HUDEP-2 (cell line): Measurements from ENCODE around the gene CLCN6.
A peak's percentile ranks its signal among the peaks of the same experiment; 100 is the strongest.
"Not testable (repeated sequence)": the region's sequence is repeated elsewhere in the genome, so short reads cannot be mapped to it uniquely, and the experiment has no call there.

Experiments
- DNase-seq, 76 experiments: peaks; one replicate each; lab custom pipeline; 2025; ENCODE audit not compliant: unreplicated experiment in 76 of 76; lab: John Stamatoyannopoulos, UW

CLCN6 gene

DNA sequence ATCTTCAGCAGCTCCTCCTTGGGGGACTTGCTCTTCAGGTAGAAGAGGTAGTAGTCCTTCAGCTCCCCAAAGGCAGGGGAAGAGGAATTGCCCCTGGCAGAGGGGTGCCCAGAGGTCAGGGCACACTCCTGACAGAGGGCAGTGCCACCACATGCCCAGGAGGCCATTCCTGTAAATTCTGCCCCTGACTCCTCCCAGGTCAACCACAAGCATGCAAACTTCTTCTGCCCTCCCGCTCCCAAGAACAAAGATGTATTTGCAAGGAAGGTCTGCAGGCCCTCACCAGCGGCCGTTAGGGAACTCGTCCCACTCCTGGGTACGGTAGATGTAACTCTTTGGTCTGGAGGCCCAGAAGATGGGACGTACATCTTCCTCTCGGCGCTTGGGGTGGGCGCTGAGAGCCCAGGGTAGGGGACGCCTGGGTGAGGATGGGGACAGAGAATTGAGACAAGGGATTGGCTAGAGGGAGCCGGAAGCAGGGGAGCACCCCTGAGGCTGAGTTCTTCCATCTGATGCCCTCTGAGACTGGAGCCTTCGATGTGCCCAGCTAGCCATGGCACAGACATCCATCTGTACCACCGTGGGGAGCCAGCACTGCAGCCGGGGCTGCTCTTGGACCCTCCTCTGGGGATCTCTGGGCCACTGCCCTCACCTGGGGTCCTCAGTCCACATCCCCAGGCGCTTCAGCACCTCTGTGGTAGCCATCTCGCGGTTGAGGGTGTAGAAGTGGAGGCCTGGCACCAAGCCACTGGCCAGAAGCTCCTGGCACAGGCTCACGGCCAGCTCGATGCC is 11.3 kb upstream of the CLCN6 start:
- no peak for DNase-seq

DNA sequence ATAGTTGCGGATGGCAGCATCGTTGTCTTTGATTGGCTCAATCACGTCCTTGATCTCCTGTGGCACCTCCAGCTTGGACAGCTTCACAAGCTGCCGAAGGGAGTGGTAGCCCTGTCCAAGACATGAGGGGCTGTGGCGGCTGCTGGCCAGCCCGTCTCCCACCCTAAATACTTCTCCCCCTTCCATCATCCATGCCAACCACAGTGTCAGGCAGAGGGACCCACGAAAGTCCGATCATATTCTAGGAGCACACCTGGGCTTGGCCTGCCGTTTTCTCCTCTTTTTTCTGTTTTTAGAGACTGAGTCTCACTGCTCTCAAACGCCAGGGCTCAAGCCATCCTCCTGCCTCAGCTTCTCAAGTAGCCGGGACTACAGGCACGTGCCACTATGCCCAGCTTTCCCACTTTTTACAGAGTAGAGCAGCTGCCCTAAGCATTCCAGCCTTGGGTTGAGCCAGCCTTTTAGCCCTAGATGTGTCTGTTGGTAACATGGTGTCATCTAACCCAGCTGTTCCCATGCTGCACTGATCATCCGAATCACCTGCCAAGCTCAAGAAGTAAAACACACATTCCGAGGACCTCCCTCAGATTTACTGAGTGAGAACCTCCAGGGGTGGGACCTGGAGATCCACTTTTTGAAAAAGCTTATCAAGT is 10.6 kb upstream of the CLCN6 start:
- DNase-seq = no peak

DNA sequence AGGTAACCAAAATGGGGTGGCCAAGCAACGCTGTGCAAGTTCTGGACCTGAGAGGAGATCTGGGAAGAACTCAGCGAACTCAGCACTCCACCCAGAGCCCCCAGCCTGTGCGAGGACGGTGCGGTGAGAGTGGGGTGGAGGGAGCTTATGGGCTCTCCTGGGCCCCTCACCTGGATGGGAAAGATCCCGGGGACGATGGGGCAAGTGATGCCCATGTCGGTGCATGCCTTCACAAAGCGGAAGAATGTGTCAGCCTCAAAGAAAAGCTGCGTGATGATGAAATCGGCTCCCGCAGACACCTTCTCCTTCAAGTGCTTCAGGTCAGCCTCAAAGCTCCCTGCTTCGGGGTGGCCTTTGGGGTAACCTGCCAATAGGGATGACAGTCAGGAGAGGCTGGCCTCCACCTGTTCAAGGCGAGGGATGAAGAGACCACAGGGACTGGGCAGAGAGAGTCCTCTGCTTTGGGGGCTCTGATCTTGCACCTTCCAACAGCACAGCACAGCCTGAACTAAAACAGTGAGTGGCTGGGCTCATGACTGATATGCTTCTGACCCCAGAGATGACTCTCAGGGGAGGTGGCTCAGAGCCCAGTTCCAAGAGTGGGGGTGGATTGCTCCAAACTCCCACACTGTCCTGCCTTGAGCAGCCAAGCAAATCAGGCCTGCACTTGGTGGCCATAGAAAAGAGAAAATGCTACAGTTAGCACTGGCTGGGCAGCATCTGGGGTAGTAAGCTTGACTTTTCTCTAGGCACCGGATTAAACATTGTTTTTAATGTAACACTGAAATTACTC is 9.8 kb upstream of the CLCN6 start:
- DNase-seq = peak in 72 of 76 experiments; percentile 31 to 88 (median 64)

DNA sequence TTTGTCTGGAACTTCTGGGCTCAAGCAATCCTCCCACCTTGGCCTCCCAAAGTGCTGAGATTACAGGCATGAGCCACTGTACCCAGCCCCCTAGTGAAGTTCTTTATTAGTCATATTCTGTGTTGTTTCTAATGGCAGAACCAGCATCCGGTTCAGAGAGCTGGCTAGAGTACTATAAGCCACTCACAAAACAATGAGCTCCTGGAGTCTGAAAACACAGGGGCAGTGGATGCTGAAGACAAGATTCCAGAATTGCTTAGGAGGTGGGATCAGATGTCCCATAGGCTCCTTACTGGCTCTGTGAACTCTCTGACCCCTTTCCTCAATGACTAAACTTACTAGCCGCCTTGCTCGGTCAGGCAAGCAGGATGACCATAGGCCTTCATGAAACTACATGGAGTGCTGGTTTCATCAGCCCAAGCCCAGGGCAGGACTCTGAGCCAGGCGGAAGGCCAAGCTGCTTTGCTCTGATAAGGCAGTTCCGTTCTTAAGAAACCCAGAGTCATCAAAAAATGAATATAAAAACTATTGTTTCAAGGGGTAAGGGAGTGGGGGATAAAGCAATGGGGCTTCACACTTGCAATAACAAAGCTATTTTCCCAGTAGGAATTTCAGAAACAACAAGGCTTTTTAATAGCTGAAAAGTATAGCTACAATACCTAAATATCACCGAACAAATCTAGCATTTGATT is 8.3 kb upstream of the CLCN6 start:
- peak in 74 of 76 experiments; percentile 36 to 92 (median 83) for DNase-seq

DNA sequence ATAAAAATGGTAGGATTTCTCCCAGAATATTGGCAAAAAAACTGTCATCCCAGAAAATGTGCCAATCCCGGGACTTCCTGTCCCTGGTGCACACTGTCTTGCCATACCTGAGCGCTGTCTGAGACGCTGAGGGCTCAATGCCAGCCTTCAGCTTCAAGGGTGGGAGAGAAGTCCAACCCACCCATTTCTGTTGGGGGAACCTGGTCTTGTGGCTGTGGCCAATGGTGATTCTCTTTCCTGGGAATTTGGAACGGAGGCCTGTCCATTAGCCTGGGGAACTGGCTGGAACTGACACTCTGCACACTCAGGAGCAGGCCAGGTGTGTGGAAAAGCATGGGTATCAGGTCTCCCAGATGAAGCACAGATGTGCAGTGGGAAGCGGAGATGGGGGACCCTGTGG is 6.9 kb upstream of the CLCN6 start:
- no peak for DNase-seq

DNA sequence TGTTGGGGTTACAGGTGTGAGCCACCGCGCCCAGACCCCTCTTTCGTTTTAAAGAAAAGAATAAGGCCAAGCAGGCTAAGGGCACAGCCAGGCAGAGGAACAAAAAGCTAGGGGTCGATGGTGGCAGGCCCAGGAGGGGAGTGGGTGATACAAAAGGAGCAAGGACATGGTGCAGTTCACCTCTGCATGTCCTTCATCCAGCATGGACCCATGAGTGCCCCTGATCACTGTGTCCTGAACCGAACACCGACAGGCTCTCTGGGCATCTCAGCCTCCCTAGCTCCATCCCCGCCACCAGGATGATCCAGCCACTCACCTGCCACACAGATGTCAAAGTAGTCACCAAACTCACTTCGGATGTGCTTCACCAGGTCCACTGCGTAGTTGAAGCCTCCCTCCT is 6.1 kb upstream of the CLCN6 start:
- DNase-seq = no peak

DNA sequence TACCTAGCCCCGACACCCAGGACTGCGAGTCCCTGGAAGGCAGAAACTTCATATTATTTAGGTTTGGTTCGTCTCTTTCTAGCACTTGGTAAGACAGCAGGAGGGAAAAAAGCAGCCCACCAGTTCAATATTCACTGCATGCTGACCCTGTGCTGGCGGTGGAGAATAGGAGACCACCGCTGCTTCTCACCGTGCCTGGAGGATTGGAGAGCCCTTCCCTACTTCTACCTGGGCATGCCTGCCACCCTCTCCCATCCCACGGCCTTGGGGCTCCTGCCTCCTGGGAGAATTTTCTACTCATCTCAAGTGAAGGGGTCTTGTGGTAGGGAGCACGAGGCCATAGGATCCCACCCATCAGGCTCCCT is 5.6 kb upstream of the CLCN6 start:
- no peak for DNase-seq

DNA sequence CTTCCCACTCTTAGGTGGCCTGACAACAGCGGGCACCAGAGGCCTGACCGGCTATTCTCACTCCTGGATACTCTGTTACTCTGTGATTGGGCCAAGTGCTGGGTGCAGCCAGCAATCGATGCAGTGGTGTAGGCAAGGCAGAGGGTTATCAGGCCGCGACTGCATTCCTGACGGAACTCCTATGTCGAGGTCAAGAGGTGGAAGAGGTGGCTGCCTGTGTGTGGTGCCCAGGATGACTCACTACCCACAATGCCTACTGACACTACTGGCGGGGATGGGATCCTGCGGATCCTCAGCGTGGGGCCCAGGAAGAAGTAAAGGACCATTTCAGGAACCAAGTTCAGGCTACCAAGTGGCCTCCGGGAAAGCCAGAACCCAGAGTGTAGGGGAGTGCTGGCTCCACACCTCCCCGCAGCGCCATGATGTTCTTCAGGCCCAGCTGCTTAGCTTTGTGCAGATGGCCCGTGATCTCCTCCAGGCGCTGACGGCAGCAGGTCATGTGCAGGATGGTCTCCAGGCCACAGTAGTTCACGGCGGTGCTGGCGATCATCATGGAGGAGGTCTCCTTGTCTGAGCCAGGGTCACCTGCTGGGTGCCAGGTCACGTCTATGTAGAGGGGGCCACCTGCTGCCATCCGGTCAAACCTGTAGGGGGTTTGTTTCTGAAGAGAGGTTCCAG is 5.1 kb upstream of the CLCN6 start:
- no peak for DNase-seq

DNA sequence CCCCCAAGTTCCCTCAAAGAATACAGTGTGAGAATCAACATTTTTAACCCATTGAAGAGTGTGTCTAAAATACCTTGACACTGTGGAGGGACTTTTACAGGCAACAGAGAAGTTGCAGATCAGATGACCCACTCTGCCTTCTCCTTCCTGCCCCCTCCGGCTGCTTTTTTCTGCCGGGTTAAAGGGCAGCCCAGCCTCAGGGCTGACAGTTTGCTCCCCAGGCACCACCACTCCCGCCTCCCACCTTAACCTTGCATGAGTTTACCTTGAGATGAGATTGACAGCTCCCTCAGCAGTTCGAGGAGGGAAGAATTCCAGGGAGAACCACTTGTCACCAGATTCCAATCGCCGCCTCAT is 3.4 kb upstream of the CLCN6 start:
- DNase-seq = peak in 26 of 76 experiments; percentile 2 to 50 (median 20)

DNA sequence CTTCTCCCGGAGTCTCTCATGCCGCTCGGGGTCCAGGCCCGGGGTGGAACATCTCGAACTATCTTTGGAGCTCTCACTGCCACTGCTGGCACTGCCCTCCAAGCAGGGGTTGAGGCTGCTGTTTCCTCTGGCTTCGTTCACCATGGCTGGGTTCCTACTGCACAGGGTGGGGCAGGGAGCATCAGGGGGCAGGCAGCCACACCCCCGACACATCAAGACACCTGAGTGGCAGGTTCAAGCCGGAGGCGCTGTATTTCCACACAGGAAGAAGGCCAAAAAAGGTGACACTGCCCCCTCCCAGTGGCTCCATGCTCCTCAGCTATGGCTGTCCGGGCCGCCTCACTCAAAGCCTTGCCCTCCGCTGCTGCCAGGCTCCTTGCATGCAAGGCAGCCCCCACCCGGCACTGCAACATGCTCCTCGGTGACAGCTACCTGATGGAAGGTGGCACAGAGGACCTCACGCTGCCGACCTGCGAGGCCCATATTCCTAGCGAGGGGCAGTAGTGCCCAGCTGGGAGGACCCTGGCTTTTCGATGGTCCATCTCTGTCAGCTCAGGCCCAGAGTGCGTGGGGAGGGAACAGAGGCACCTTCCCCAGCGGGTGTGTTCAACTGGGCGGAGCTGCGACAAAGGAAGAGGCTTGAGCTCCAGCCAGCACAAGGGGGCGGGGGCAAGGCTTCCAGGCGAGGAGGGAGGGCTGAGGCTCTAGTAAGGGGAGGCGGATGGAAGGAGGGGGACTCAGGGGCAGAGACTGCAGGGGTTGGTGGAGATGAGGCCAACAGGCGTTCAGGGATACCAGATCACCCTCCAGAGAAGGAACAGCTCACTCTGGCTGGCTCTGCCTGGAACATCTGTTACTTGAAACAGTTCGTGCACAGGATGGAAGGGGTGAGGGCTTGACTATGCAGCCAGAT is 2.8 kb upstream of the CLCN6 start:
- peak in 74 of 76 experiments; percentile 33 to 94 (median 84) for DNase-seq

DNA sequence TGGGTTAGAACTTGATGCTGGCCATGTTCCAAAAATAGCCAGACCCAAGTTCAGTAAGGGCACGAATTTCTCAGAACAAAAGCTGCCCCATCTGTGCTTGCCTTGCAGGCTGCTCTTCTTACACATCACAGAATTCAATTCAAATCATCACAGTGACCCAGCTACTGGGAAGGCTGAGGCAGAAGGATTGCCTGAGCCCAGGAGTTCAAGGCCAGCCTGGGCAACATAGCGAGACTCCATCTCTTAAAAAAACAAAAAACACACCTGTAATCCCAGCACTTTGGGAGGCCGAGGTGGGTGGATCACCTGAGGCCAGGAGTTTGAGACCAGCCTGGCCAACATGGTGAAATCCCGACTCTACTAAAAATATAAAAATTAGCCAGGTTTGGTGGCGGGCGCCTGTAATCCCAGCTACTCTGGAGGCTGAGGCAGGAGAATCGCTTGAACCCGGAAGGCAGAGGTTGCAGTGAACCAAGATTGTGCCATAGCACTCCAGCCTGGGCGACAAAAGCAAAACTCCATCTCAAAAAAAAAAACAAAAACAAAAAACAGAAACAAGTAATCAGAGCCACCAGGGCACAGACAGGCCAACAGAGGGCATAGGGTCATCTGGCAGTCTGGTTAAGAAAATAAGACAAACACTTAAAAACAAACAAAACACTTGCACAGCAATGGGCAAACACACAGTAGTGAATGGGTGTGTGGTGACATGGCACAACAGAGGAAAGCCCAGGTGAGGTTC is 1.9 kb upstream of the CLCN6 start:
- DNase-seq = not testable (repeated sequence)

DNA sequence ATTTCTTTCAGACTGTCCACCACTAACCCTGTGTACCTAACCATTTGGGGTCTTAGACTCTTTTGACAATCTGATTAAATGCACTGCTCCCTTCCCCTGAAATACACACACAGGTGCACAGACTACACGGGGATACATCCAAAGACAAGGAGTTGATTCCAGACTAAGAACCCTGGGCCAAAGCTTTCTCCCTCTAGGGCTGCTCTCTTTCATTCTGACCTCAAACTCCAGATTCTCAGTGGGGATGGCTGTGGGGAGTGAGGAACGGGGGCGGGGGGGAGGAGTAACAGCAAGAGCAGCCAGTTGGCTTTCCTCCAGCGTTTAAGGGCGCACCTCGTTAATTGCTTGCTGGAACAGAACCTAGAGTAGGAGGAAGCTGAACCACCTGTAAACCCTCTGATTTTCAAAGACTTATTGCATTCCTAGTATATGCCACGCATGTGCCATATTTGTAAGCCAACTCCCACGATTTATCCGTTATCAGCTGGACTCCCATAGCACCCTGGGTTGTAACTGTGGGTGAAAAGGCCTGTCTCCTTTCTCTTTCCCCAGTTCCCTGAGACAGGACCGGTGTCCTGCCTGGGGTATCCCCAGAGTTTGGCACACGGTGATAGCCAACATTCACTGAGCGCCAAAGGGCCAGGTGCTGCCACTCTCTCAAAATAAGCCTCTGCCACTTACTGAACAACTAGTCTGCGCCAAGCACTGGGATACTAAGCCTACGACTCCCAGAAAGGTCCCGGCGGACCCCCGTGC is 1.1 kb upstream of the CLCN6 start:
- DNase-seq = peak in 66 of 76 experiments; percentile 13 to 75 (median 49)

DNA sequence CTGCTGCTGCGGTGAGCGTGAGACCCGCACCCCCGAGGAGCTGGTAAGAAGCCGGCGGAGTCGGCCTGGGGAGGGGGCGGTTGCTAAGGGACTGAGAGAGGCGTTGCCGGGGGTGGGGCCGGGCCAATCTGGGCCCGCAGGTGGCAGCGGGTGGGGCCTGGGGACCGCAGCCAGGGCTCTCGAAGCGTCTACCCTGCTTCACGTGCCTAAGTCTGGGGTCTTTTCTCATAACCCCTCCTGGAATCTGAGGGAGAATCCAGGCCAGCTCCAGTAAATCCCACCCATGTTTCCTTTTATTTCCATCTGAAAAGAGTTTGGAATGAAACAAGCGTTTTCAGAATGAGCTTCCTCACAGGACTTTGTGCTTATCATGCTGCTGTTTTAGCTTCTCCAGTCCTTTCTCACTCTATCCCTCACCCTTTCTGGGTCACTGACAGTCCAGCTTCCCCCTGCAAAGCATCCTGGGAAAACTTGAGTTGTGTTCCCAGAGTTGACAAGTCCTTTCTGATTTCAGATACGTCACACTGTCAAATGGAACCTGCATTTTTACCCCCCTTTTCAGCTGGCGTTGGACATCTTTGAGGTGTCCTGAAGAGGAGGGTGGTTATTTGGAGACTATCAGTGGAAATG is 431 bp downstream of the CLCN6 start:
- DNase-seq = peak in 32 of 76 experiments; percentile 16 to 80 (median 70)

DNA sequence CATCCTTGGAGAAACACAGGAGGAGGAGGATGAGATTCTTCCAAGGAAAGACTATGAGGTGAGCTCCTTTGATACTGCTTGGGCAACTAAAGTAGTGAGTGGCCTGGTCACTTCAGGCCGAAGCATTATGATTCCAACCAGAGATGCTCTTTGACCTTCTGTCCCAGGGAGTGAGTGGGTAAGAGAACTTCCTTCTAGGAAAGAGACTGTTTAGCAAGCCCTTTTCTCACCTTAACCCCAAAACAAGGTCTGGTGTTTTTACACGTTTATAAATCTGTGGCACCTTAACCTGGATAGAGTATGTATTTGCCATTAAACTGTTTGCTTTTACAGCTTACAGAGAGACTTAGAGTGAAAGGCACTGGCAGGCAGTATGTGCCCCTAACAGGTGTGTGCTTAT is 1.1 kb downstream of the CLCN6 start:
- no peak for DNase-seq

DNA sequence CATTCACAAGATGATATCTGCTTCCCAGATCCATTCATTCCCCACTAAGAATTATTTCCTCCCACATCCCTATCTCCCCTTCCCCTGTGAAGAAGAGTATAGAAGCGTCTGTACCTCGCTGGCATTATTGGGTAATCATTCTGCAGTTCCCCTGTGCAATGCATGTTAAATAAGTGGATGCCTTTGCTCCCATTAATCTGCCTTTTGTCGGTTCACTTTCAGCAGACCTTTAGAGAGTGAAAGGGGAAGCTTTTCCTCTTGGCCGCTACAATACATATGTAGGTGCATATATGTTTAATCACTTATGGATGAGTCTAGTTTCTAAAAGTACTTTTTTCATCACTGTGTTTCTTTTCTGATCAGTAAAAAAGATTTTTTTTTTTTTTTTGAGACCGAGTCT is 7.0 kb downstream of the CLCN6 start:
- no peak for DNase-seq

DNA sequence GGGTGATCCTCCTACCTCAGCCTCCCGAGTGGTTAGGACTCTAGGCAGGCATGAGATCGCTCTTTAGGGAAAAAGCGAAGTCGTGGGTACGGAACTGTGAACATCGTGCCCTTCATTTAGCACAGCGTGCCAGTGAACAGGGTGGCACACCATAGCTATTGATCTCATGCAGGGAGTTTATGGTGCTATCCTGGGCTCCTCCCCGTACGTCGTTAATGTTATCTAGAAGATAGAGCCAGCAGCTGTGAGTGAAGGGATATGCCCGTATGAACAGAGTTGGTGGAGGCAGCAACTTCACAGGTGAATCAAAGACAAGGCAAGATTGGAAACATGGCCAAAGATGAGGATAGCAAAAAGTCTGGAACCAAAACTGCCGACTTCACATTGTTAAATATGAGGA is 11.2 kb downstream of the CLCN6 start:
- DNase-seq = no peak

DNA sequence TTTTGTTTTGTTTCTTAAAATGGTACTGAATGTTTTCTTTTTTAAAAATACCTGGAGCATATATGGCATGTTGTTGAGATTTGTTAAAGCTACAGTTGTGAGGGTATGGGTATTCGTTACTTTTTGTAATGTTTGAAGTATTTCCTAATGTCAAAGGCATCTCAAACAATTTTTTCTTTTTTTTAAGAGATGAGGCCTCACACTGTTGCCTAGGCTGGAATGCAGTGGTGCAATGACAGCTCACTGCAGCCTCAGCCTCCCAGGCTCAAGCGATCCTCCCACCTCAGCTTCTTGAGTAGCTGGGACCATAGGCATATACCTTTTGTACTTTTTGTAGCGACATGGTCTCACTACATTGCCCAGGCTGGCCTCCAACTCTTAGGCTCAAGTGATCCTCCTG is 16.1 kb downstream of the CLCN6 start:
- DNase-seq = no peak
